HG02870 (cell line): Measurements from ENCODE around the gene DCAKD.
"Not testable (repeated sequence)": the region's sequence is repeated elsewhere in the genome, so short reads cannot be mapped to it uniquely, and the experiment has no call there.

Source experiments
- ATAC-seq: cut with Tn5 transposase; IDR thresholded peaks from one replicate; pipeline ENCODE4 v1.9.1; 2021; ENCODE audit warnings: mild to moderate bottlenecking, moderate library complexity; ENCODE audit not compliant: unreplicated experiment

DCAKD gene

GRCh38 chr17:45070001-45070400, 18.6 kb upstream of the DCAKD start:
- ATAC-seq = no peak

DNA sequence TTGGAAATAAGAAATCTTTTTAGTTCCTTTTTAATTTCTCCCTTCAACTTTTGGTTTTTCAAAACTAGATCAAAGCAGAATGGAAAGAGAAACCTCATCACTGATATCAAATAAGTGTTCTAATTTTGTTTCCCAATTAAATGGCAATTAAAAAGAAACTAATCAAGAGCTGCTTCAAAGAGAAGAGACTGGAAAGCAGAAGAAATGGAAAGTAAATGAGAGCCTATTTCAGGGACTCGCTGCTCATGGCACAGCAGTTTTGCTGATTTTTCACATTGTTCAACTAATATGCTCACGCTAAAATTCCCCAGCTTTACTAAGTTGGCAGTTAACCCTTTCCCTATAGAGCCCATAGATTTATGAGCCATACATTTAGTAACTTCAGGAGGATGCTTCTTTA, 16.2 kb upstream of the DCAKD start:
- no peak for ATAC-seq

GRCh38 chr17:45063198-45063597, 11.8 kb upstream of the DCAKD start:
- ATAC-seq = no peak

DNA sequence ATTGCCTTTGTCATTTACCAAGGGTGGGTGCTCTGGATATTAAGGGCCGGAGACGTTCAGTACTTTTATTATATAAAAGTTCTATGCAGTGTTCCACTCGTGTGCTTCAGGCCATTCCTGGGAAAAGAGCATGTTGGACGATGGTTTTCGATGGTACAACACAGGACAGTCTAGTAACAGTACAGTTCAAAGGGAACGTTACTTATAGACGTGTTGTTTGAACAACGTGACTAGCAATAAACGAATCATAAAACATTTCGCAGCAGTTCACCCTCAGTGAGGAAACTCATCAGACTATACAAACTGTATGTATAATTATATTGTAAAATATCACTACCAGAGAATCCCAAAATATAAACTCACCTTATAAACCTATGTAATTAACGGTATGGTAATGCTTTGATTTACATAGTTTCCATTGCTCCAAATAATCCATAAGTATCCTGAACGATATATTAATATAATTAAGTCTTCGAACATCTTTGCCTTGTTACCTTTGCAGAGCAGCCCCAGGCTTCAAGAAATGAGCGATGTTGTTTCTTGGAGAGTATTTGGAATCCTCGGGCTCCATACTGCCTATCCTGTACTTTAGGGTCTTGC, 10.3 kb upstream of the DCAKD start:
- no peak for ATAC-seq

GRCh38 chr17:45060797-45061605, 9.6 kb upstream of the DCAKD start, which contains the start of gene NMT1:
TSS of gene NMT1 (plus strand) at chr17:45061317. CDS start at chr17:45061330, 13 bp downstream.
- peak; percentile 85 for ATAC-seq

GRCh38 chr17:45060382-45060796, 9.0 kb upstream of the DCAKD start:
- ATAC-seq = no peak

DNA sequence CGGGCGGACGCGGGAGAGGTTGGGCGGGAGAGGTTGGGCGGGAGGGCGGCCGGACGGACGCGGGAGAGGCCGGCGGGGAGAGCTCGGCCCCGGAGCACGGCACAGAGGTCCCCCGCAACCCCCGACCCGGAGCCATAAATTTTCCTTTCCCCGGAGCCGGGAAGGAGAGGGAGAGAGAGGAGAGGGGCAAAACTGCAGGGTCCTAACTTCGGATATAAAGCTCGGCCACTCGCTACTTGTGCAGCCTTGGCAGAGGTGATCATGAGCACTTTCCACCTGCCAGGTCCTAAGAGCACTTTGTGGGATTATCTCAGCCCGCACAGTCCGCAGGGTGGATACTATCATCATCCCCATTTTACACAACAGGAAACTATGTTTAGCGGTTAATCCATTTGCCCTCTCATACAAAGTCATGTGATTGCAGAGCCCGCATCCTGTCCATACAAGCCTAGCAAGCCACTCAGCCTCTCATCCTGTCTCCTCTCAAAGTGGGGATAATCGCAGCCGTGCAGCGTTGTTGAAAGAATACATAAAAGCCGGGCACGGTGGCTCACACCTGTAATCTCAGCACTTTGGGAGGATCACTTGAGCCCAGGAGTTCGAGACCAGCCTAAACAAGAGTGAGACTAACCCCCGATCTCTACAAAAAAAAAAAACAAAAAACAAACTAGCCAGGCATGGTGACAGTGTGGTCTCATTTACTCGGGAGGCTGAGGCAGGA, 780 bp upstream of the DCAKD start:
- no peak for ATAC-seq

DNA sequence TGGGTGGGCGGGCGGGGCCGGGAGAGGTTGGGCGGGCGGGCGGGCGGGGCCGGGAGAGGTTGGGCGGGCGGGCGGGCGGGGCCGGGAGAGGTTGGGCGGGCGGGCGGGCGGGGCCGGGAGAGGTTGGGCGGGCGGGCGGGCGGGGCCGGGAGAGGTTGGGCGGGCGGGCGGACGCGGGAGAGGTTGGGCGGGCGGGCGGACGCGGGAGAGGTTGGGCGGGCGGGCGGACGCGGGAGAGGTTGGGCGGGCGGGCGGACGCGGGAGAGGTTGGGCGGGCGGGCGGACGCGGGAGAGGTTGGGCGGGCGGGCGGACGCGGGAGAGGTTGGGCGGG, 254 bp upstream of the DCAKD start:
- not testable (repeated sequence) for ATAC-seq

DNA sequence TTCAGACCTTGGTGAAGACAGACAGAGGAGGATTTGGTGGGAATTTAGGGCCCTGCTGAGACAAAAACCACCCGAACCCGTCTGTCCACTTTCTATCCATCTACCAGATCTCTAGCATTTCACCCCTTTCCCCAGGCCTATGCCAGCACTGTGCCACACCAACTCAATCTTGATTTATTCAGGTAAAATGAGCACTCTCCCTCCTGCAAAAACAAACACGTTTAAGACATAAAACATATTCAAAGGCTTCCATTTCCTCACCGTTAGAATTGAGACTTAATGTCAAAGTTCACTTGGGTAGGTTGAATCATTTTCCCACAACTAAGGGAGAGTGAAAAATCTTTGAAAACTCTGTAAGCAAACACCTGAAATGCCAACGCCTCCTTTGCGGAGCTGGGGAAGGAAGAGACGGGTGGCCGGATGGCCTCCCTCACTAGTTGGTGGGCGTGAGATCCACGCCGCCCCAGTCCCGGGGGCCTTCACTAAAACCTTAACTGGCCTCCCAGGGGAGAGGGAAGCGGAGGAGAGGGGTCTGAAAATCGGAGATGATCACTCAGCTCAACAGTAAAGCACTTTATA, 862 bp downstream of the DCAKD start:
- no peak for ATAC-seq

GRCh38 chr17:45048795-45049563, 2.5 kb downstream of the DCAKD start:
- no peak for ATAC-seq

- no peak for ATAC-seq
Observed at GRCh38 chr17:45046537-45047125, 4.8 kb downstream of the DCAKD start.

DNA sequence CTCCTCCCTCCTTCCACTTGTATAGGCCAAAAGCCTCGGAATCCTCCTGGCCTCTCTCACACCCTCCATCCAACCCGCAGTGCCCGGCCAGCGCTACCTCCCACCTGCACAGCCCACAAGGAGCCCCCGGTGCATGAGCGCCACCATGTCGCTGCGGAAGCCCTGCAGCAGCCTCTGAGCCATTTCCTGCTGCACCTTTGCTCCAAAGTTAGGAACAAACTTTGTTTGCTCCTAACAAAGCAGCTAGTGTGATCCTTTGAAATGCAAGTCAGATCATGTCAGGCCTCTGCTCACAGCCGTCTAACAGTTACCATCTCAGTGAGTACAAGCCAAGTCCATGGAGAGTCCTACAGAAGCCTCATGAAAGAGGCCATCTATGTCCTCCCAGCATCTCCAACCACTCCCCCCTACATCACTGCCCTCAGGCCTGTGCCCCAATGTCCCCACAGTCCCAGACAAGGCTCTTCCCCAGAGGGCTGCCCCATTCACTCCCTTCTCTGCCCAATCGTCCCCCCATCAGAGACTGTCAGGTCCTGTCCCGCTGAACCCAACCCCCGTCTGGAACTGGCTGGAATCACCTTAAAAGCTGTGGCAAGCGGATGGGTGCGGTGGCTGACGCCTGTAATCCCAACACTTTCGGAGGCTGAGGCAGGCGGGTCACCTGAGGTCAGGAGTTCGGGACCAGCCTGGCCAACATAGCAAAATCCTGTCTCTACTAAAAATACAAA, 7.5 kb downstream of the DCAKD start:
- no peak for ATAC-seq

DNA sequence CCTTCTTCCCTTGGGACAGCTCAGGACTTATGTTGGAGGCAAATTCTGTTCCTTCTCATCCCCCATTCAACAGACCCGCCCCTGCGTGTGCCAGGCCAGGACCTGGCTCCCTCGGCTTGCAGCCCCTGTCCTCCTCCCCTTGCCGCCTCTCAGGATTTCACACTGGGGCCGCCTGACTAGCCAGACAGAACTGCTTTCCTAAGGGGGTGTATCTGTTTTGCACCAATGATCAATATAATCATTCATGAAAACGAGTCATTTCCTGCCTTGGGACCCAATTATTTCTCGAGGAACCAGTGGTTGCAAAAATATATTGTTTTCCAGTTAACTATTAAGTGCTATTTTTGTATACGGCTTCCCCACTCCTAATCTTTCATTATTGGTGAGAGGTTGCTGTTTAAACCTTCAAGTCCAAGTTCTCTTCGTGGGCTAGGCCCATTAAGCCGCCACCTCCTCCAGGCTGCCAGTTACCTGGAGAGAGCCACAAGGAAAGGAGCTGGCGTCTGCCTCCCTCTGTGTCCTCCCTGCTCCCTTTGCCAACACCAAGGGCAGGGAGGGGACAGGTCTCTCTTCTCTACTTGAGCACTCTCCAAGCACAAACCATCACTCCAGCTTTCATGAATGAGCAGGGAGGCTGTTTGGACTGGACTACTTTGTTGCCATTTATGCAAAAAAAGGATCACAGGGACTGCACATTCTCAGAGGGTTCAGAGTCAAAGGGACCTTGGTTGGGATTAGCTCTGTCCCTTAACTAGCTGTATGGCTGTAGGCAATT, 8.9 kb downstream of the DCAKD start:
- ATAC-seq = no peak

- no peak for ATAC-seq
Observed at GRCh38 chr17:45040459-45040858, 11.0 kb downstream of the DCAKD start.

GRCh38 chr17:45038728-45039634, 12.5 kb downstream of the DCAKD start:
- no peak for ATAC-seq

- no peak for ATAC-seq
Observed at GRCh38 chr17:45036691-45037090, 14.7 kb downstream of the DCAKD start.

GRCh38 chr17:45035848-45036247, 15.6 kb downstream of the DCAKD start:
- no peak for ATAC-seq

GRCh38 chr17:45034599-45034998, 16.8 kb downstream of the DCAKD start:
- ATAC-seq = no peak
